HepG2 (cell line): Measurements from ENCODE around the gene ZDHHC19. TPM values are rescaled to one million over a fixed set of nuclear protein-coding genes. Genes with fewer than 3 reads are reported as not detected.

Source experiments
- ATAC-seq: fragments of 200-7000 bp; cut with Tn5 transposase; 3 replicates; pipeline ENCODE4 v1.9.1; 2020; ENCODE audit warnings: mild to moderate bottlenecking, moderate library complexity
- Bru-seq: library from RNA; stranded (reverse); fragments of 400-500 nt; gene quantifications from one replicate; lab custom pipeline; 2021; lab: Mats Ljungman, UMichigan
- BruChase-seq, 2 experiments: library from RNA; stranded (reverse); fragments of 400-500 nt; gene quantifications; one replicate each; lab custom pipeline; 2021; lab: Mats Ljungman, UMichigan
- BruUV-seq: library from RNA; stranded (reverse); fragments of 400-500 nt; replicated peaks from 2 replicates; lab custom pipeline; 2021; lab: Mats Ljungman, UMichigan
- CTCF ChIA-PET: fragments of 300-600 bp; formaldehyde crosslinking; extraction: SDS; loops from one replicate; lab custom pipeline; 2021; ENCODE audit warnings: low total read pairs, inconsistent platforms, low intra/inter-chr PET ratio; lab: Yijun Ruan, JAX
- POLR2A ChIA-PET: fragments of 350-600 bp; sonication (Branson Sonifier 250); formaldehyde crosslinking; loops from one replicate; lab custom pipeline; 2020; ENCODE audit warnings: antibody characterized with exemption, inconsistent platforms; lab: Yijun Ruan, JAX
- DNase-seq: peaks from one replicate; pipeline ENCODE4 v3.0.0-alpha.2; 2015; ENCODE audit warnings: low spot score
- FAIRE-seq: peaks from 3 replicates; lab custom pipeline; 2011; peaks lifted over from hg19 to GRCh38; lab: Jason Lieb, UNC
- H2AFZ ChIP-seq: one replicate; pipeline ENCODE4 v1.6.1; 2011; ENCODE audit warnings: low read length, inconsistent platforms
- H3K27ac ChIP-seq: fragments of 300-600 bp; 3 replicates; pipeline ENCODE4 v1.8.0; 2011; ENCODE audit warnings: mixed run types, mild to moderate bottlenecking, mixed read lengths, low read length, inconsistent platforms; ENCODE audit not compliant: insufficient read depth; ENCODE audit errors: extremely low read length
- H3K27me3 ChIP-seq, 2 experiments: fragments of 200-600 bp in 1 of 2; 2 replicates in 1 of 2; 3 replicates in 1 of 2; pipeline versions ENCODE4 v1.6.0 to v1.8.0; 2011; ENCODE audit warnings: low read length in 2 of 2, mild to moderate bottlenecking in 2 of 2, moderate library complexity in 2 of 2, inconsistent platforms in 1 of 2; ENCODE audit not compliant: insufficient read depth in 2 of 2, control insufficient read depth in 1 of 2
- H3K36me3 ChIP-seq, 2 experiments: fragments of 200-600 bp in 1 of 2; replicated peaks in 1 of 2; 2 replicates in 1 of 2; 3 replicates in 1 of 2; pipeline versions ENCODE4 v1.5.1 to v1.8.0; 2011; ENCODE audit warnings: low read length in 2 of 2, inconsistent platforms in 1 of 2; ENCODE audit not compliant: insufficient read depth in 2 of 2, control insufficient read depth in 1 of 2
- H3K4me1 ChIP-seq: 2 replicates; pipeline ENCODE4 v1.5.1; 2012; ENCODE audit warnings: low read length, inconsistent platforms; ENCODE audit not compliant: insufficient read depth
- H3K4me2 ChIP-seq: 2 replicates; pipeline ENCODE4 v1.6.0; 2011; ENCODE audit warnings: low read depth, low read length, inconsistent platforms
- H3K4me3 ChIP-seq, 3 experiments: fragments of 200-600 bp in 1 of 3; sonication (generic), shearing (Covaris generic) in 1 of 3; replicated peaks in 1 of 3; 2 replicates each; pipeline ENCODE4 v1.5.1; 2011 to 2016; ENCODE audit warnings: low read length in 3 of 3, inconsistent platforms in 2 of 3, low read depth in 2 of 3, mild to moderate bottlenecking in 2 of 3, control low read depth in 1 of 3, mixed read lengths in 1 of 3; ENCODE audit not compliant: insufficient read depth in 1 of 3
- H3K79me2 ChIP-seq: one replicate; pipeline ENCODE4 v1.6.1; 2011; ENCODE audit warnings: low read length, inconsistent platforms; ENCODE audit not compliant: insufficient read depth
- H3K9ac ChIP-seq: 2 replicates; pipeline ENCODE4 v1.6.0; 2011; ENCODE audit warnings: mild to moderate bottlenecking, low read depth, low read length, inconsistent platforms; ENCODE audit not compliant: insufficient read depth
- H3K9me3 ChIP-seq: 2 replicates; pipeline ENCODE4 v1.5.1; 2012; ENCODE audit warnings: mild to moderate bottlenecking, low read length
- H4K20me1 ChIP-seq: 2 replicates; pipeline ENCODE4 v1.6.0; 2011; ENCODE audit warnings: inconsistent platforms, mild to moderate bottlenecking, low read length, moderate library complexity; ENCODE audit not compliant: insufficient read depth
- BRD4 ChIP-seq: sonication (generic); formaldehyde crosslinking; IDR thresholded peaks from 2 replicates; pipeline ENCODE4 v1.4.0; 2020; ENCODE audit warnings: missing genetic modification reagents
- CAMTA2 ChIP-seq: sonication (generic); formaldehyde crosslinking; IDR thresholded peaks from 2 replicates; pipeline ENCODE4 v1.4.0; 2020; ENCODE audit warnings: mild to moderate bottlenecking, missing genetic modification reagents, borderline replicate concordance
- ELK4 ChIP-seq: sonication (generic); formaldehyde crosslinking; IDR thresholded peaks from 2 replicates; pipeline ENCODE4 v1.9.0; 2021; ENCODE audit warnings: missing genetic modification reagents, borderline replicate concordance
- HINFP ChIP-seq: sonication (generic); formaldehyde crosslinking; IDR thresholded peaks from 2 replicates; pipeline ENCODE4 v1.4.0; 2020; ENCODE audit warnings: low read depth, mild to moderate bottlenecking, missing genetic modification reagents
- MNT ChIP-seq: fragments of 450-650 bp; IDR thresholded peaks from 2 replicates; pipeline ENCODE4 v1.6.1; 2016
- NR3C1 ChIP-seq: sonication (generic); formaldehyde crosslinking; IDR thresholded peaks from 2 replicates; pipeline ENCODE4 v1.4.0; 2020; ENCODE audit warnings: missing genetic modification reagents
- RARA ChIP-seq: IDR thresholded peaks from 2 replicates; pipeline ENCODE4 v1.6.1; 2016; ENCODE audit warnings: missing genetic modification reagents, missing compliant biosample characterization
- SKI ChIP-seq: fragments of 450-650 bp; IDR thresholded peaks from one replicate; pipeline ENCODE4 v1.6.1; 2018; ENCODE audit warnings: mild to moderate bottlenecking; ENCODE audit not compliant: partially characterized antibody
- SMARCC2 ChIP-seq: fragments of 450-650 bp; IDR thresholded peaks from 2 replicates; pipeline ENCODE4 v1.6.1; 2017; ENCODE audit warnings: antibody characterized with exemption, mild to moderate bottlenecking
- WGBS: methylation state at CpG from one replicate; pipeline ENCODE4 v1.1.6; 2017; ENCODE audit warnings: low lambda C conversion rate; 5-methylcytosine and 5-hydroxymethylcytosine counted together
- in situ Hi-C: cut with HindIII; loops from 2 replicates; pipeline ENCODE4 v1.10.0; 2017; ENCODE audit warnings: low pct_unique_long_range_greater_than_20kb; ENCODE audit not compliant: extremely low pct_ligation_motif_present
- intact Hi-C: fragments of 100-400 bp; cut with micrococcal nuclease; formaldehyde crosslinking; loops from one replicate; pipeline ENCODE4 v1.10.0; 2022; ENCODE audit not compliant: unreplicated experiment
- long read RNA-seq, 2 experiments: library from RNA in 1 of 2; library from polyadenylated mRNA in 1 of 2; stranded (forward) in 1 of 2; unstranded in 1 of 2; transcript quantifications; one replicate each; pipeline ENCODE4 v2.0.0, GENCODE V29; 2019 to 2022
- polyA minus RNA-seq, 3 experiments: library from RNA; depleted of rRNA, polyadenylated mRNA; stranded (reverse); fragments of >200 nt; gene quantifications; 2 replicates each; pipeline ENCODE4 v1.2.3, GENCODE V29; 2011; ENCODE audit warnings: low replicate concordance in 1 of 3
- polyA plus RNA-seq, 8 experiments: library from polyadenylated mRNA; depleted of rRNA in 3 of 8; stranded (reverse) in 7 of 8; unstranded in 1 of 8; fragments of >200 nt; fragmentation: Illumina TruSeq in 4 of 8; extraction: Trizol in 4 of 8; gene quantifications; 2 replicates each; pipeline versions ENCODE4 v1.2.1 to v1.2.3, GENCODE V29; 2011 to 2016; ENCODE audit warnings: low read depth in 4 of 8, missing spikeins in 1 of 8, mixed read lengths in 1 of 8; ENCODE audit not compliant: insufficient read depth in 1 of 8
- total RNA-seq, 5 experiments: library from RNA; depleted of rRNA; stranded (reverse); fragments of >200 nt; fragmentation: Illumina TruSeq; extraction: Trizol; gene quantifications; 2 replicates each; pipeline ENCODE4 v1.2.3, GENCODE V29; 2016; ENCODE audit warnings: low read depth in 1 of 5

The ZDHHC19 gene, protein sequence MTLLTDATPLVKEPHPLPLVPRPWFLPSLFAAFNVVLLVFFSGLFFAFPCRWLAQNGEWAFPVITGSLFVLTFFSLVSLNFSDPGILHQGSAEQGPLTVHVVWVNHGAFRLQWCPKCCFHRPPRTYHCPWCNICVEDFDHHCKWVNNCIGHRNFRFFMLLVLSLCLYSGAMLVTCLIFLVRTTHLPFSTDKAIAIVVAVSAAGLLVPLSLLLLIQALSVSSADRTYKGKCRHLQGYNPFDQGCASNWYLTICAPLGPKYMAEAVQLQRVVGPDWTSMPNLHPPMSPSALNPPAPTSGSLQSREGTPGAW
- total RNA-seq (2016; rRNA removed; fragmentation: Illumina TruSeq; extraction: Trizol) (0.22 TPM in 1 of 2 replicates, not detected in the other), polyA plus RNA-seq (2011; rRNA removed) (0.53 and 0.97 TPM in 2 replicates), polyA minus RNA-seq (2011; rRNA and poly(A)+ RNA removed; ENCODE audit: low replicate concordance) (0.30 TPM in 1 of 2 replicates, not detected in the other), Bru-seq, nascent RNA (percentile 14 among the genes with signal in this experiment), BruChase-seq, experiment 1, labeled RNA remaining after a 6-hour chase (percentile 17 among the genes with signal in this experiment), BruChase-seq, experiment 2, labeled RNA remaining after a 2-hour chase (percentile 12 among the genes with signal in this experiment)
- not detected in 2 replicates for total RNA-seq (2016; cell fraction: cytosol; rRNA removed; fragmentation: Illumina TruSeq; extraction: Trizol; ENCODE audit: low read depth)
- not detected in 2 replicates for total RNA-seq (2016; cell fraction: insoluble cytoplasmic fraction; rRNA removed; fragmentation: Illumina TruSeq; extraction: Trizol)
- total RNA-seq (2016; cell fraction: membrane; rRNA removed; fragmentation: Illumina TruSeq; extraction: Trizol): not detected in 2 replicates
- total RNA-seq (2016; cell fraction: nucleus; rRNA removed; fragmentation: Illumina TruSeq; extraction: Trizol): not detected in 2 replicates
- polyA plus RNA-seq (2011; cell fraction: cytosol; rRNA removed): 0.47 TPM in 2 replicates
- polyA plus RNA-seq (2011; cell fraction: nucleus; rRNA removed): 1.5 and 1.9 TPM in 2 replicates
- 1.2 and 3.4 TPM in 2 replicates for polyA plus RNA-seq (2012)
- polyA plus RNA-seq (2016; cell fraction: cytosol; fragmentation: Illumina TruSeq; extraction: Trizol; ENCODE audit: low read depth): 0.43 TPM in 1 of 2 replicates, not detected in the other
- 0.53 TPM in 1 of 2 replicates, not detected in the other for polyA plus RNA-seq (2016; cell fraction: insoluble cytoplasmic fraction; fragmentation: Illumina TruSeq; extraction: Trizol; ENCODE audit: low read depth)
- polyA plus RNA-seq (2016; cell fraction: membrane; fragmentation: Illumina TruSeq; extraction: Trizol; ENCODE audit: low read depth): not detected in 2 replicates
- polyA plus RNA-seq (2016; cell fraction: nucleus; fragmentation: Illumina TruSeq; extraction: Trizol; ENCODE audit: insufficient read depth, low read depth): not detected in 2 replicates
- polyA minus RNA-seq (2011; cell fraction: cytosol; rRNA and poly(A)+ RNA removed): not detected in 2 replicates
- 0.26 and 1.1 TPM in 2 replicates for polyA minus RNA-seq (2011; cell fraction: nucleus; rRNA and poly(A)+ RNA removed)
- long read RNA-seq, experiment 1, partial matches to known transcripts: 0 of 3 reads
- long read RNA-seq, experiment 1, other reads (novel, unspliced or antisense): 2 of 3 reads
- long read RNA-seq, experiment 2: 0 reads

GRCh38 chr3:196210673-196211556 is at the start of gene ZDHHC19:
TSS of gene ZDHHC19 (minus strand) at chr3:196211400. CDS start at chr3:196211315, 85 bp downstream.
- 27% methylated on average over 17 of the region's 23 CpGs for WGBS
- Histone ChIP-seq H3K9ac (0 out of 2 replicates have a peak within 1 kb of the TSS, but pooled peaks have one; percentile 21), H3K9me3 (no peaks in the 10 kb centered on the region), H3K4me3 (peak within 1 kb of the TSS in 1 of 3 experiments; percentile 50; a peak in 1 of 6 replicates), H3K4me1 (peaks cover 81% of the 10 kb centered on the region), H3K4me2 (peak within 1 kb of the TSS; percentile 59), H3K27ac (no peak within 1 kb of the TSS), H3K36me3 (no peaks in the 10 kb centered on the region), H3K79me2 (no peaks in the 10 kb centered on the region), H3K27me3 (0 out of 5 replicates have a peak, but pooled peaks cover 0 to 2% of the 10 kb centered on the region in 2 experiments), H4K20me1 (no peaks in the 10 kb centered on the region), H2AFZ (no peak within 1 kb of the TSS)
- BruUV-seq: no TSS peak
- no peak for DNase-seq
- ChIA-PET CTCF (no interaction called here), POLR2A (no interaction called here)
- intact Hi-C loops (loop anchor here (5.0 kb wide), 1 partner anchor 306 kb away; the partner anchor contains the start of gene SMCO1), in situ Hi-C loops (no loop called here)
- no peak for ATAC-seq
- no peak for FAIRE-seq
- no peak for TF ChIP-seq ELK4 (CRISPR knock-in tag)
- TF ChIP-seq HINFP (CRISPR knock-in tag): no peak
- TF ChIP-seq RARA (CRISPR knock-in tag): no peak; the same call in 1 of the 2 replicates
- no peak for TF ChIP-seq CAMTA2
- TF ChIP-seq BRD4 (CRISPR knock-in tag): no peak
- no peak for TF ChIP-seq SKI
- no peak for TF ChIP-seq NR3C1 (CRISPR knock-in tag)
- no peak for TF ChIP-seq MNT
- TF ChIP-seq SMARCC2: no peak
